Measurements from ENCODE around the gene CAPN15. TPM values are rescaled to one million over a fixed set of nuclear protein-coding genes. Genes with fewer than 3 reads are reported as not detected.

Gene CAPN15
- polyA plus RNA-seq, 2 of the 4 experiments (the other 2 are of a cell fraction) = 11.4 to 33.3 TPM

DNA sequence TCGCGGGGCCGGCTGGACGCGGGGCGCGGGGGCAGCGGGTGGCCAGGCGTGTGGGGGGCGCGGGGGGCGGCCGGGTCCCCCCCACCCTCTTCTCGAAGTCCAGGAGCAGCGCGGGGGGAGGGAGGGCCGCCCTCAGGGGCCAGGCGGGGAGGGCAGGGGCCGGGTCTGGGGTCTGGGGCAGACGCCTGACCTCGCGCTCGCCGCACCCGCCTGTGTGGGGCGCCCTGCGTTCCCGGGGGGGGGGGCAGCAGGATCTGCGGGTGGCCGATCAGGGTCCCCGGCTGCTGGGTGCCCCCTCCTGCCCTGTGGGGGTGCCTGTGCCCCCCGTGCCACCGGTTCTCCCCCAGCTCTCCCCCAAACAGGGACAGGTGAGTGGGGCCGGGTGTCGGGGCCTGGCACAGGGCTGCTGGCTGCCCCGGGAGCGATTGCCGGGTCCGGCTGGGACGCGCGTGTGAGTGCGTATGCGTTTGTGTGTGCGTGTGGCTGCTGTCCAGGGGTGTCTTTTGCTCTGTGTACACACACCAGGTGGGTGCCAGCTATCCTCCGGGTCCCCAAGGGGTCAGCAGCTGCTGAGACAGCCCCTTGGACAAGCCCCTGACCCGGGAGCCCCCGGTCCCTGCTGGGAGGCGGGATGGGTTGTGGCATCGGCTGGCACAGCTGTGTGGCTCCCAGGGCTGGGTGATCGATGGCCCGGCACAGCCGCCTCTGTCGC lies 33.3 kb downstream of the CAPN15 start:
- DNase-seq (ENCODE audit: low read depth in 1 of 2, low spot score in 1 of 2) (no peak), ATAC-seq (no peak), FAIRE-seq (no peak)
- peak overlapping the region in 1 of 2 experiments; percentile 75; a peak in 3 of 6 replicates for H3K27ac ChIP-seq
- POLR2A ChIA-PET = no interaction called here
- whole genome bisulfite sequencing (ENCODE audit: missing lambda C conversion rate) = 80% methylated on average over 1 of the region's 54 CpGs
- CTCF ChIA-PET = interaction anchor here (6.1 kb wide), 1 partner anchor 14 kb away, joined by 24 read pairs; no protein-coding TSS in a partner anchor
- peaks cover 12% of the 10 kb centered on the region; the same call in 2 of the 3 replicates for H3K4me1 ChIP-seq
- TF ChIP-seq EP300 (IDR thresholded peaks at IDR 0.05) = no peak
- no peak for TF ChIP-seq SREBF2 (IDR thresholded peaks at IDR 0.05)
- TF ChIP-seq CHD4 (IDR thresholded peaks at IDR 0.05; ENCODE audit: borderline replicate concordance) = no peak
- no peak for TF ChIP-seq EHMT2 (IDR thresholded peaks at IDR 0.05; ENCODE audit: low read depth)
- H3K4me3 ChIP-seq = peak overlapping the region; percentile 47
- H3K9me3 ChIP-seq = no peaks in the 10 kb centered on the region
- H3K4me2 ChIP-seq = peak overlapping the region; percentile 97

DNA sequence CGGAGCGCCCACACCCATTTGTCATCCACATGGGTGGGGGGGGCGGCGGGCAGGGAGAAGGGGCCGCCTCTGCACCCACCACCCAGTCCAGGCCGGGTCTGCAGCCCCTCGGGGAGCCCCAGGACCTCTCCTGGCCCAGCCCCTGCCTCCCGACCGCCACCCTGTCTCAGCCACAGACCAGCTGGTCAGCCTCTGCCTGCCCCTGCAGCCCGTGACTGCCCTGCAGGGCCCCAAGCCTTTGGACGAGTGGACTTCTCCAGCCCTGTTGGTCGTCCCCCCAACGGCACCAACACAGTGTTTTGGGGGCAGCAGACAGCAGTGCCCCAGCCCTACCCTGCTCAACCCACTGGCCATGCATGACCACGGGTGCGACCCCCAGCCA lies 33.9 kb downstream of the CAPN15 start:
- no peaks in the 10 kb centered on the region for H3K9me3 ChIP-seq
- H3K4me1 ChIP-seq = peaks cover 12% of the 10 kb centered on the region
- no peak overlapping the region for H3K27ac ChIP-seq
- ChIA-PET POLR2A (no interaction called here), CTCF (interaction anchor here (0.6 to 0.8 kb wide), 2 partner anchors 18 to 139 kb away, joined by 3 read pairs; no protein-coding TSS in a partner anchor)
- no peak overlapping the region for H3K4me2 ChIP-seq
- WGBS (ENCODE audit: missing lambda C conversion rate) = 61% methylated on average over 8 of the region's 15 CpGs
- TF ChIP-seq TP53 (CRISPR knock-in tag; IDR thresholded peaks at IDR 0.05) = no peak
- TF ChIP-seq EHMT2 (IDR thresholded peaks at IDR 0.05; ENCODE audit: low read depth) = no peak
- TF ChIP-seq, protein P1, sequence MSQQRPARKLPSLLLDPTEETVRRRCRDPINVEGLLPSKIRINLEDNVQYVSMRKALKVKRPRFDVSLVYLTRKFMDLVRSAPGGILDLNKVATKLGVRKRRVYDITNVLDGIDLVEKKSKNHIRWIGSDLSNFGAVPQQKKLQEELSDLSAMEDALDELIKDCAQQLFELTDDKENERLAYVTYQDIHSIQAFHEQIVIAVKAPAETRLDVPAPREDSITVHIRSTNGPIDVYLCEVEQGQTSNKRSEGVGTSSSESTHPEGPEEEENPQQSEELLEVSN (IDR thresholded peaks at IDR 0.05; ENCODE audit: borderline replicate concordance, low read depth) = no peak
- TF ChIP-seq RFX5 (IDR thresholded peaks at IDR 0.05) = no peak
- TF ChIP-seq HOXB13 (CRISPR knock-in tag; IDR thresholded peaks at IDR 0.05; ENCODE audit: low read depth) = no peak
- no peak for TF ChIP-seq RNF2 (IDR thresholded peaks at IDR 0.05; ENCODE audit: borderline replicate concordance, low read depth)
- TF ChIP-seq HOXA7 (CRISPR knock-in tag; IDR thresholded peaks at IDR 0.05) = no peak
- no peak for TF ChIP-seq NPAS2 (CRISPR knock-in tag; IDR thresholded peaks at IDR 0.05; ENCODE audit: borderline replicate concordance)
- no peak for TF ChIP-seq KDM1A (IDR thresholded peaks at IDR 0.05; ENCODE audit: low read depth)
- TF ChIP-seq, protein P2, sequence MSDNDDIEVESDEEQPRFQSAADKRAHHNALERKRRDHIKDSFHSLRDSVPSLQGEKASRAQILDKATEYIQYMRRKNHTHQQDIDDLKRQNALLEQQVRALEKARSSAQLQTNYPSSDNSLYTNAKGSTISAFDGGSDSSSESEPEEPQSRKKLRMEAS (IDR thresholded peaks at IDR 0.05) = no peak
- TF ChIP-seq FOSB (CRISPR knock-in tag; IDR thresholded peaks at IDR 0.05) = no peak
- TF ChIP-seq RARB (CRISPR knock-in tag; IDR thresholded peaks at IDR 0.05) = no peak
- no peak for TF ChIP-seq BHLHE40 (IDR thresholded peaks at IDR 0.05; ENCODE audit: low read depth, low read length)
- TF ChIP-seq HOXB5 (CRISPR knock-in tag; IDR thresholded peaks at IDR 0.05) = no peak
- no peak for TF ChIP-seq CBX2 (IDR thresholded peaks at IDR 0.05; ENCODE audit: borderline replicate concordance, low read depth)
- TF ChIP-seq PBX3 (IDR thresholded peaks at IDR 0.05) = no peak
- TF ChIP-seq, protein P3, sequence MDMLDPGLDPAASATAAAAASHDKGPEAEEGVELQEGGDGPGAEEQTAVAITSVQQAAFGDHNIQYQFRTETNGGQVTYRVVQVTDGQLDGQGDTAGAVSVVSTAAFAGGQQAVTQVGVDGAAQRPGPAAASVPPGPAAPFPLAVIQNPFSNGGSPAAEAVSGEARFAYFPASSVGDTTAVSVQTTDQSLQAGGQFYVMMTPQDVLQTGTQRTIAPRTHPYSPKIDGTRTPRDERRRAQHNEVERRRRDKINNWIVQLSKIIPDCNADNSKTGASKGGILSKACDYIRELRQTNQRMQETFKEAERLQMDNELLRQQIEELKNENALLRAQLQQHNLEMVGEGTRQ (IDR thresholded peaks at IDR 0.05) = no peak
- TF ChIP-seq ZFP36 (IDR thresholded peaks at IDR 0.05; ENCODE audit: borderline replicate concordance, partially characterized antibody) = no peak
- TF ChIP-seq, protein P4, sequence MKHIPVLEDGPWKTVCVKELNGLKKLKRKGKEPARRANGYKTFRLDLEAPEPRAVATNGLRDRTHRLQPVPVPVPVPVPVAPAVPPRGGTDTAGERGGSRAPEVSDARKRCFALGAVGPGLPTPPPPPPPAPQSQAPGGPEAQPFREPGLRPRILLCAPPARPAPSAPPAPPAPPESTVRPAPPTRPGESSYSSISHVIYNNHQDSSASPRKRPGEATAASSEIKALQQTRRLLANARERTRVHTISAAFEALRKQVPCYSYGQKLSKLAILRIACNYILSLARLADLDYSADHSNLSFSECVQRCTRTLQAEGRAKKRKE (CRISPR knock-in tag; IDR thresholded peaks at IDR 0.05; ENCODE audit: low read depth) = no peak
- H3K4me3 ChIP-seq = no peak overlapping the region
- DNase-seq (ENCODE audit: low read depth in 1 of 2, low spot score in 1 of 2) = no peak
- no peak for FAIRE-seq
- peak in 1 of 2 experiments; percentile 2; a peak in 1 of 6 replicates for ATAC-seq
